Measurements from ENCODE around the gene DLGAP4.
"Not testable (repeated sequence)": the region's sequence is repeated elsewhere in the genome, so short reads cannot be mapped to it uniquely, and the experiment has no call there.

Gene DLGAP4

GRCh38 chr20:36374995-36375394, 68.9 kb downstream of the DLGAP4 start:
- H3K4me1 Mint-ChIP-seq: no peaks in the 10 kb centered on the region
- DNase-seq: no peak
- CTCF ChIA-PET: no interaction called here
- no peaks in the 10 kb centered on the region for H3K9me3 Mint-ChIP-seq
- peaks cover 51% of the 10 kb centered on the region for H3K27me3 Mint-ChIP-seq
- H3K27ac Mint-ChIP-seq: no peak overlapping the region
- no peak overlapping the region for H3K4me3 Mint-ChIP-seq
- no peaks in the 10 kb centered on the region for H3K36me3 Mint-ChIP-seq

GRCh38 chr20:36377348-36378326, 71.5 kb downstream of the DLGAP4 start:
- H3K27me3 Mint-ChIP-seq: peaks cover 36% of the 10 kb centered on the region
- CTCF ChIA-PET: no interaction called here
- no peaks in the 10 kb centered on the region for H3K9me3 Mint-ChIP-seq
- H3K27ac Mint-ChIP-seq: no peak overlapping the region
- H3K4me1 Mint-ChIP-seq: no peaks in the 10 kb centered on the region
- H3K4me3 Mint-ChIP-seq: no peak overlapping the region
- no peak for DNase-seq
- no peaks in the 10 kb centered on the region for H3K36me3 Mint-ChIP-seq

DNA sequence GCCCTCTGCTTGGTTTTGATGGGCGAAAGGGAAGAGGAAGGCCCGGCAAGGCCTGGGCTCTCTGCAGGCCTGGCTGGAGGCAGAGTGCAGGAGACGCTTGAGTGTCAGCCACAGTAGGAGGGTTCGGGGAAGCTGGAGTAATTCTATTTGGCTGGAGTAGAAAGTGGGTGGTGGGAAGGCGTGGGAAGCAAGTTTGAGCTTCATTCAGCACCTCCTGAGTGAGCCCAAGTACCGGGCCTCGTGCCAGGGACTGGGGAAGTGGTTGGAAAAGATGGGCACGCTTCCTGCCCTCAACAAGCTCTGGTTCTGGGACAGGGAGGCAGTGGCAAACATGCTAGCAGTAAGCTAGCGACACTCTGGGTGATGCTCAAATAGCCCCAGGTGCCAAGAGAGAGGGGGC, 72.5 kb downstream of the DLGAP4 start:
- no peaks in the 10 kb centered on the region for H3K9me3 Mint-ChIP-seq
- no peak overlapping the region for H3K27ac Mint-ChIP-seq
- no peaks in the 10 kb centered on the region for H3K4me1 Mint-ChIP-seq
- DNase-seq: no peak
- CTCF ChIA-PET: interaction anchor here (0.9 kb wide), 1 partner anchor 21 kb away, joined by 3 read pairs; no protein-coding TSS in a partner anchor
- no peak overlapping the region for H3K4me3 Mint-ChIP-seq
- H3K27me3 Mint-ChIP-seq: peaks cover 36% of the 10 kb centered on the region
- no peaks in the 10 kb centered on the region for H3K36me3 Mint-ChIP-seq

GRCh38 chr20:36379914-36380313, 73.8 kb downstream of the DLGAP4 start:
- H3K4me3 Mint-ChIP-seq, DNase-seq, H3K27ac Mint-ChIP-seq, H3K9me3 Mint-ChIP-seq, H3K36me3 Mint-ChIP-seq, H3K4me1 Mint-ChIP-seq: not testable (repeated sequence)
- H3K27me3 Mint-ChIP-seq: peaks cover 30% of the 10 kb centered on the region
- CTCF ChIA-PET: interaction anchor here (0.6 kb wide), 1 partner anchor 242 kb away, joined by 4 read pairs; no protein-coding TSS in a partner anchor

DNA sequence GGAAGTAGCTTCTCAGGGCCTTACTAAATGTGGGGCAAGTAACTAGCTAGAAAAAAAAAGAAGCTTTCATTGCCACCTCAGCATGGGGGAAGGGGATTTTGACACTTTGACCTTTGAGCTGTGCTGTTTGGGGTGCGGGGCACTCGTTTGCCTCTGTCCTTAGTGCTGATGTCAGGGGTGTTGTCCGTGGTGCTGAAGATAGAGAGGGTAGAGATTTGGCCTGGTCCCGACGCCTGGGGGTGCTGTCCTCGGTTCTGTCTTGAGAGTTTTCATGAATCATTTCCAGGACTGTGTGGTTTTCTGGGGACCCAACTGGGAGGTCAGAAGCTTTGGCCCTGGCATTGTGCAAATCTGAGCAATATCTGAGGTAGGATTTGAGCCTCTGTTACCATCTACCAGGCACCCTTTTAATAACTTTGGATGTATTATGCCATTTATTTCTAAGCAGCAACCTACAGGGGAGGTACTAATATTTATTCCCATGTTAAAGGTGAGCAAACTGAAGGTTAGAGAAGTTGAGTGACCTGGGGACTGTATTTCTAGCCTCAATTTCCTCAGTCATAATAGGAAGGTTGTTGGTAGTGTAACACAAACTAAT, 78.0 kb downstream of the DLGAP4 start:
- Mint-ChIP-seq H3K4me1 (no peaks in the 10 kb centered on the region), H3K4me3 (no peak overlapping the region), H3K36me3 (no peaks in the 10 kb centered on the region), H3K9me3 (no peaks in the 10 kb centered on the region), H3K27me3 (peaks cover 11% of the 10 kb centered on the region), H3K27ac (no peak overlapping the region)
- CTCF ChIA-PET: no interaction called here
- DNase-seq: peak; percentile 68

DNA sequence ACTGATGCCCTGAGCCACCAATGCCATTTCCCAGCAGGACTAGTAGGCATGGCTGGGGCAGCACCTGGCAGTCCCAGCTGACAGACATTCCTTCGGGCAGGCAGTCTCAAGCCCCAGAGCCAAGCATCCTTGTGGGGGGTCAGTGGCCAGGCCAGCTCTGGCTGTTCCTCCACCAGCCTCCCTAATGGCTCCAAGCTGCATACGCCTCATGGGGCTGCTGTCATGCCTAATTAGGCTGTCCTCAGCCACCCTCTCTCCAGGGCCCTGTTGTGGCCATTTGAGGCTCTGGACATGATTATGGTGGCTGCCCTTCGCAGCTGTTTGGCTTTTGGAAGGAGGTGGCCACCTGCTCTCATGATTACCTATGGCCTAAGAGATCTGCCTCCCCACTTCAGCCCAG, 79.4 kb downstream of the DLGAP4 start:
- no peak overlapping the region for H3K4me3 Mint-ChIP-seq
- no peak overlapping the region for H3K27ac Mint-ChIP-seq
- no peaks in the 10 kb centered on the region for H3K4me1 Mint-ChIP-seq
- no peaks in the 10 kb centered on the region for H3K36me3 Mint-ChIP-seq
- H3K27me3 Mint-ChIP-seq: peaks cover 8% of the 10 kb centered on the region
- H3K9me3 Mint-ChIP-seq: no peaks in the 10 kb centered on the region
- DNase-seq: no peak
- CTCF ChIA-PET: no interaction called here

DNA sequence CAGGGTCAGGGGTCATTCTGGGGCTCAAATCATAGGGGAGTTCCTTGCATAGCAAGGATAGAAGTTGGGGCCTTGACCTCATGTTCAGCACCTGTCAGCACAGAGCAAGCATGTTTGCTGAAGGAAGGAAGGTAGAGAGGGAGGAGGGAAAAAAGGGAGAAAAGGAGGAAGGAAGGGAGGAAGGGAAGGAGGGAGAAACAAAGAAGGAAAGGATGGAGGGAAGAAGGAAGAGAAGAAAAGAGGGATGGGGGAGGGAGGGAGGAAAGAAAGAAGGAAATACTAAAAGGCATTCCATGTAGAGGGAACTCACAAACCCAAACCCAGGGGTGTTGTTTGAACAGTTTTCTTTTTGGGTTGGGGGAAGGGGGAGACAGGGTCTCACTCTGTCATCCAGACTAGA, 80.1 kb downstream of the DLGAP4 start:
- no peaks in the 10 kb centered on the region for H3K4me1 Mint-ChIP-seq
- no peak overlapping the region for H3K4me3 Mint-ChIP-seq
- H3K9me3 Mint-ChIP-seq: no peaks in the 10 kb centered on the region
- CTCF ChIA-PET: interaction anchor here (1.1 kb wide), 1 partner anchor 13 kb away, joined by 3 read pairs; no protein-coding TSS in a partner anchor
- DNase-seq: no peak
- no peak overlapping the region for H3K27ac Mint-ChIP-seq
- peaks cover 8% of the 10 kb centered on the region for H3K27me3 Mint-ChIP-seq
- H3K36me3 Mint-ChIP-seq: no peaks in the 10 kb centered on the region

DNA sequence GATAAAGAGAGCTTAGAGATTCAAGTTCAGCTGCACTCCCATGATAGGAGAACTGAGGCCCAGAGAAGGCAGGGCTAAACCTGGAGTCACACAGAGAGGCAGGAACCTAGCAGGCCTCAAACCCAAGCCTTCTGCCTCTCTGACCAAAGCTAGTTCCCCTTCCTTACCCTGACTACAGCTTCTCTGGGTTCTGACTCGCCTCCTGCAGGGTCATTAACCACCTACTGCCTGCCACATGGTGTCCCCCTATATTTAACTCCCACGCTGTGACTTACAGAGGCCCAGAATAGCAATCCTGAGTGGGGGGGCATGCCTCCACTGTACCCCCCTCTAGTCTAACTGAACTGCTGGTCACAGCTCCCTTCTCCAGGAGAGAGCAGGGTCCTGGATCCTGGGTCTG, 84.1 kb downstream of the DLGAP4 start:
- H3K4me1 Mint-ChIP-seq: no peaks in the 10 kb centered on the region
- H3K9me3 Mint-ChIP-seq: no peaks in the 10 kb centered on the region
- CTCF ChIA-PET: no interaction called here
- H3K27ac Mint-ChIP-seq: no peak overlapping the region
- H3K36me3 Mint-ChIP-seq: no peaks in the 10 kb centered on the region
- no peak overlapping the region for H3K4me3 Mint-ChIP-seq
- DNase-seq: no peak
- H3K27me3 Mint-ChIP-seq: peaks cover 10% of the 10 kb centered on the region

DNA sequence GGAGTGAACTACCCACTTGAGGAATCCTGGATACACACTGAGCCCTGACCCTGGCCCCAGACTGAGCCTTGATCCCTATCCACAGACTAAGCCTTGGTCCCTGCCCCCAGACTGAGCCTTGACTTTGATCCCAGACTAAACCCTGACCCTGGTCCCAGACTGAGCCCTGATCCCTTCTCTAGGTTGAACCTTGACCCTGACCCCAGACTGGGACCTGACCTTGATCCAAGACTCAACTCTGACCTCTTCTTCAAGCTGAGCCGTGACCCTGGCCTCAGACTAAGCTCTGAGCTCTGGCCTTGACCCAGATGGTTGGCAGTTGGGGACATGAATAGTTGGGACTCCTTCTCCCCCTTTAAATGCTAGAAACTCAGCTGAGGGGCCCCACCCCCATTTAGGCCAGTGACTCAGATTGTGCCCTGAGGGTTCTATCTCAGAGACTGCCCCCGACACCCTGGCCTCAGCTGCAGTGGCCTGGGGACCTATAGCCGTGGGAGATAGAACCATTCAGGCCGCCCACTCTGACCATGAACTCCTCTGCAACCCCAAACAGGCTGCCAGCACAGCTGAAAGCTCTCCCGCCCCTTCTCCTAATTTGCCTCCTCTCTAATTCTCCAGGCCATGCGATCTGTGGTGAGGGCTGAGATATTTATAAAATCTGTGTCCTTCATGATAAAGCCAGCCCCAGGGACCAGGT, 84.7 kb downstream of the DLGAP4 start:
- H3K4me3 Mint-ChIP-seq: no peak overlapping the region
- H3K4me1 Mint-ChIP-seq: no peaks in the 10 kb centered on the region
- CTCF ChIA-PET: no interaction called here
- no peaks in the 10 kb centered on the region for H3K9me3 Mint-ChIP-seq
- H3K27me3 Mint-ChIP-seq: peaks cover 10% of the 10 kb centered on the region
- DNase-seq: no peak
- no peaks in the 10 kb centered on the region for H3K36me3 Mint-ChIP-seq
- H3K27ac Mint-ChIP-seq: no peak overlapping the region

GRCh38 chr20:36391456-36391855, 85.3 kb downstream of the DLGAP4 start:
- CTCF ChIA-PET: interaction anchor here (0.7 kb wide), 1 partner anchor 20 kb away, joined by 3 read pairs; no protein-coding TSS in a partner anchor
- H3K36me3 Mint-ChIP-seq: no peaks in the 10 kb centered on the region
- DNase-seq: no peak
- no peaks in the 10 kb centered on the region for H3K4me1 Mint-ChIP-seq
- H3K9me3 Mint-ChIP-seq: peaks cover 3% of the 10 kb centered on the region
- H3K4me3 Mint-ChIP-seq: no peak overlapping the region
- H3K27me3 Mint-ChIP-seq: peaks cover 10% of the 10 kb centered on the region
- no peak overlapping the region for H3K27ac Mint-ChIP-seq

DNA sequence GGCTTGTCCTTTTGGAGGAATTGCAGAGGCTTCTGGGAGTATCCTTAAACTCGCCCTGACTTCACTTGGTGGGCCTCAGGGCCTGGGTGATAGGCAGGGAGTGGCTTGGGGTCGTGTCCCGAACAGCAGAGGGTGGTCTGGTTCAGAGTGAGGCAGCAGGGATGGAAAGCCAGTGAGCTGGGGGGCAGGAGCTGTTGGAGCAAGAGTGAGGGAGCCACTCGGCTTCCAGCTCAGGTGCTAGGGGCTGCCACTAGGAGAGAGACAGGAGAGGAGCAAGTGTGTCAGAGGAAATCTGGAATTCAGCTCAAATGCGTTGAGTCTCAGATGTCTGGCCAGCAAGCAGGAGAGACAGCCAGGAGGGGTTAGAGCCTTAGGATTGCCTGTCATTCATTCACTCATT, 85.8 kb downstream of the DLGAP4 start:
- Mint-ChIP-seq H3K36me3 (no peaks in the 10 kb centered on the region), H3K4me1 (no peaks in the 10 kb centered on the region), H3K27ac (no peak overlapping the region), H3K27me3 (peaks cover 10% of the 10 kb centered on the region), H3K9me3 (peaks cover 4% of the 10 kb centered on the region), H3K4me3 (no peak overlapping the region)
- DNase-seq: no peak
- CTCF ChIA-PET: interaction anchor here (0.7 kb wide), 1 partner anchor 19 kb away, joined by 3 read pairs; no protein-coding TSS in a partner anchor

- Mint-ChIP-seq H3K4me1 (no peaks in the 10 kb centered on the region), H3K9me3 (peaks cover 4% of the 10 kb centered on the region), H3K27me3 (peaks cover 11% of the 10 kb centered on the region), H3K36me3 (no peaks in the 10 kb centered on the region), H3K27ac (no peak overlapping the region), H3K4me3 (no peak overlapping the region)
- no peak for DNase-seq
- CTCF ChIA-PET: no interaction called here
Measured at GRCh38 chr20:36392989-36393388, 86.8 kb downstream of the DLGAP4 start.

DNA sequence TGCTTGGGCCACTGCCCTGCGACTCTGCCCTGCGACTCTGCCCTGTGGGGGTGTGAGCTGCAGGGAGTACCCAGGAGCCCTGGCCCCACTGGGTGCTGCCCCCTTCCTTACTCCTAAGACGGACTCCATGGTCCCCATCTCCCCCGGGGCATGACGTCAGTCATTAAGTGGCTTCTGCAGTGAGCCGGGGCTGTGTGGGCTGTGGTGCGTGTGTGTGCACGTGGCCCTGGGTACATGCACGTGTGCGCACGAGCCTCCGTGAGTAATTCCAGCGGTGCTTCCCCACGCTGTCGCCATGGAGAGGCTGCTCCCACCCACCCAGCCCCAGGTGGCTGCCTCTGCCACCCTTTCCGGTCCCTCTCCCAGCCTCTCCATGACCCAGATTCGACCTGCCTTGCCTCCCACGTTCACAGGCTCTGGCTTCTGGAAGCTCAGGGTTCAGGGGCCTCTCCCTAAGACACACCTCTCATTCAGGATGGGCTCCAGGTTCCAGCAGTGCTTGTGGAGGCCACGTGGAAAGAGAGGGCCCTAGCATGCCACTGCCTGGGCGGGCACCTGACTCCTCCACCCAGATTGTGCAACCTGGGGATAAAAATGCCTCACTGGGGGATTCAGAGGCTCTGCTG, 88.3 kb downstream of the DLGAP4 start:
- CTCF ChIA-PET: no interaction called here
- DNase-seq: no peak
- H3K27ac Mint-ChIP-seq: no peak overlapping the region
- peaks cover 16% of the 10 kb centered on the region for H3K27me3 Mint-ChIP-seq
- H3K4me1 Mint-ChIP-seq: no peaks in the 10 kb centered on the region
- H3K9me3 Mint-ChIP-seq: peaks cover 4% of the 10 kb centered on the region
- H3K36me3 Mint-ChIP-seq: no peaks in the 10 kb centered on the region
- no peak overlapping the region for H3K4me3 Mint-ChIP-seq

DNA sequence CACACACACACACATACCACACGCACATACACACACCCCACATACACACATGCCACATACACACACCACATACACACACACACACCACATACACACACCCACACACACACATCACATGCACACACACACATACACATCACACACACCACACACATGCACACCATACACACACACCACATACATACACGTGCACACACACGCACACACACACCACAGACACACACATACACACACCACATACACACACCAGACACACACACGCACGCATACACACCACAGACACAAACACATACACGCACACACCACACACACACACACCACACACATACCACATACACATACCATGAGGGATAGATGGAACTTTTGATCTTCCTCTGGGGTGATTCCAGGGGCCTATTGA, 90.2 kb downstream of the DLGAP4 start:
- Mint-ChIP-seq H3K27ac (no peak overlapping the region), H3K36me3 (no peaks in the 10 kb centered on the region), H3K4me1 (no peaks in the 10 kb centered on the region), H3K9me3 (peaks cover 4% of the 10 kb centered on the region), H3K27me3 (peaks cover 30% of the 10 kb centered on the region), H3K4me3 (no peak overlapping the region)
- DNase-seq: no peak
- CTCF ChIA-PET: no interaction called here

Measured in activated naive CD4-positive, alpha-beta T cell treated with anti-CD3 and anti-CD28 coated beads, Interleukin-2, amount 10 ng/mL, durations not matched to agents 7 days and 5 days (primary cell).